Lung microvascular endothelial cell (primary cell): ENCODE results near the gene MXD1. TPM values are rescaled to one million over a fixed set of nuclear protein-coding genes. Genes with fewer than 3 reads are reported as not detected.
"Not testable (repeated sequence)": the region's sequence is repeated elsewhere in the genome, so short reads cannot be mapped to it uniquely, and the experiment has no call there.

Experiments
- DNase-seq, 2 donors: peaks; one replicate each; pipeline versions ENCODE4 v3.0.0 to v3.0.0-alpha.2; 2010; ENCODE audit warnings: low read depth in 2 of 2
- total RNA-seq: library from RNA; depleted of rRNA; stranded (reverse); fragments of >200 nt; gene quantifications from 2 replicates; pipeline ENCODE4 v1.2.1, GENCODE V29; 2014

Gene MXD1
- total RNA-seq, 1 donor from 2014 or later: 4.8 TPM

- DNase-seq: peak in 1 of 2 donors; percentile 28
Observed at GRCh38 chr2:69933254-69933828, 18.4 kb downstream of the MXD1 start.

GRCh38 chr2:69933839-69934613 lies 19.1 kb downstream of the MXD1 start:
- DNase-seq: peak in 1 of 2 donors; percentile 91

GRCh38 chr2:69934614-69934908 lies 19.7 kb downstream of the MXD1 start:
- no peak for DNase-seq

GRCh38 chr2:69935011-69935410 lies 20.1 kb downstream of the MXD1 start:
- DNase-seq: no peak

- DNase-seq: peak in 1 of 2 donors; percentile 67
Observed at GRCh38 chr2:69936906-69937305, 22.0 kb downstream of the MXD1 start.

GRCh38 chr2:69937968-69938367 lies 23.1 kb downstream of the MXD1 start:
- no peak for DNase-seq

- no peak for DNase-seq
Observed at GRCh38 chr2:69939722-69940121, 24.8 kb downstream of the MXD1 start.

- no peak for DNase-seq
Observed at GRCh38 chr2:69940691-69941090, 25.8 kb downstream of the MXD1 start.

- DNase-seq: no peak
Observed at GRCh38 chr2:69943000-69943842, 28.3 kb downstream of the MXD1 start.

GRCh38 chr2:69943843-69944525 lies 29.1 kb downstream of the MXD1 start:
- DNase-seq: no peak

- DNase-seq: no peak
Observed at GRCh38 chr2:69944756-69945155, 29.8 kb downstream of the MXD1 start.

GRCh38 chr2:69945441-69945840 lies 30.5 kb downstream of the MXD1 start:
- peak; percentile 15 to 78 for DNase-seq

- DNase-seq: no peak
Observed at GRCh38 chr2:69945941-69946340, 31.0 kb downstream of the MXD1 start.

- DNase-seq: peak; percentile 42 to 75
Observed at GRCh38 chr2:69946351-69947324, 31.7 kb downstream of the MXD1 start.

GRCh38 chr2:69947325-69947931 lies 32.5 kb downstream of the MXD1 start:
- DNase-seq: no peak

GRCh38 chr2:69948032-69948962 lies 33.4 kb downstream of the MXD1 start:
- no peak for DNase-seq

GRCh38 chr2:69948963-69949645 lies 34.2 kb downstream of the MXD1 start:
- DNase-seq: no peak

GRCh38 chr2:69950241-69950640 lies 35.3 kb downstream of the MXD1 start:
- DNase-seq: no peak

- DNase-seq: not testable (repeated sequence)
Observed at GRCh38 chr2:69950671-69951070, 35.8 kb downstream of the MXD1 start.
